ENCODE measurements around the gene SH2D4B. TPM values are rescaled to one million over a fixed set of nuclear protein-coding genes. Genes with fewer than 3 reads are reported as not detected.

Gene SH2D4B
- total and polyA plus RNA-seq, 8 donors = 0.03 to 0.18 TPM; not detected in 6

DNA sequence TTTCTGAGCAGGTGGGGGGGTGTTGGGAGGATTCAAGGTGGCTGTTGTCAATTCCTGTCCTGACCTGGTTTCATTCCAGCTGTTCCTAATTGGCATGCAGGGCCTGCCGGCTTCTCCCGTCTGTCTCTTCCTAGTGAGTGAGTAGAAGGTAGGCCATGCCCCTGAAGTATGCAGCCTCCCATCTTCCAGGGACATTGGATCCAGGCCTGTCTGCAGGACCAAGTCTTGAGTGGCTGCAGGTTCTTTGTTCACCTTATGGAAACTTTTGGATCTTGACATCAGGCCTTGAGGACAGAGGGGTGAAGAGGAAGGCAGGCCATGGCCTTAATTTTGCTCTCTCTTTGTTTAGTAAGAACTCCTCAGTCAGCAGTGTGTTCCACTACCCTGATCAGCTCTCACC, 131.8 kb downstream of the SH2D4B start:
- peaks cover 0 to 2% (median 0%) of the 10 kb centered on the region in 4 donors for H3K4me1 ChIP-seq
- no peaks in the 10 kb centered on the region for H3K9me3 ChIP-seq
- no peak for TF ChIP-seq POLR2AphosphoS5 (IDR thresholded peaks at IDR 0.05)
- intact Hi-C loops (cut with DNase I; ENCODE audit: low total_unique reads) = no loop called here
- no peaks in the 10 kb centered on the region for H3K27me3 ChIP-seq
- DNase-seq = no peak
- 87 to 96% (median 94%) methylated on average over 2 of the region's 2 CpGs for WGBS, 5 donors
- H3K4me3 ChIP-seq = no peak overlapping the region
- no peak overlapping the region for H3K27ac ChIP-seq
- H3K36me3 ChIP-seq = no peaks in the 10 kb centered on the region

DNA sequence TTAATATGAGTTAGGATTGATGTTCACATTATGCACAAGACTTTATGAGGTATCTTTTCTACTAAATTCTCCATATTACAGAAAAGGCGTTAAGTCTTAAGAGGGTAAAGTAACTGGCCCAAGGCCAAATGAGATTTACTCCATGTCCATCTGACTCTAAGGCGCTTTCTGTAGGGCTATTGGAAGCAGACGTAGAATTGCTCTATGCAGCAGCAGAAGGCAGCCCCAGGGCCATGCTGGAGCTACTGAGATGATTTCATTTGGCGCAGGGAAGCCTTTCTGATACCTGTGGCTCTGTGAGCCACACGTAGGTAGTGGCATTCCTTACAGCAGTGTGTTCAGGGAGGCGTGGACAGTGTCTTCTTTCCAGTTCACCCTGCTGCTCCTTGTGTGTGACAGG, 133.1 kb downstream of the SH2D4B start:
- intact Hi-C loops (cut with DNase I; ENCODE audit: low total_unique reads) = no loop called here
- H3K4me3 ChIP-seq = no peak overlapping the region
- H3K27ac ChIP-seq = no peak overlapping the region
- no peaks in the 10 kb centered on the region for H3K27me3 ChIP-seq
- TF ChIP-seq POLR2A (IDR thresholded peaks at IDR 0.05) = no peak
- TF ChIP-seq, protein P1, sequence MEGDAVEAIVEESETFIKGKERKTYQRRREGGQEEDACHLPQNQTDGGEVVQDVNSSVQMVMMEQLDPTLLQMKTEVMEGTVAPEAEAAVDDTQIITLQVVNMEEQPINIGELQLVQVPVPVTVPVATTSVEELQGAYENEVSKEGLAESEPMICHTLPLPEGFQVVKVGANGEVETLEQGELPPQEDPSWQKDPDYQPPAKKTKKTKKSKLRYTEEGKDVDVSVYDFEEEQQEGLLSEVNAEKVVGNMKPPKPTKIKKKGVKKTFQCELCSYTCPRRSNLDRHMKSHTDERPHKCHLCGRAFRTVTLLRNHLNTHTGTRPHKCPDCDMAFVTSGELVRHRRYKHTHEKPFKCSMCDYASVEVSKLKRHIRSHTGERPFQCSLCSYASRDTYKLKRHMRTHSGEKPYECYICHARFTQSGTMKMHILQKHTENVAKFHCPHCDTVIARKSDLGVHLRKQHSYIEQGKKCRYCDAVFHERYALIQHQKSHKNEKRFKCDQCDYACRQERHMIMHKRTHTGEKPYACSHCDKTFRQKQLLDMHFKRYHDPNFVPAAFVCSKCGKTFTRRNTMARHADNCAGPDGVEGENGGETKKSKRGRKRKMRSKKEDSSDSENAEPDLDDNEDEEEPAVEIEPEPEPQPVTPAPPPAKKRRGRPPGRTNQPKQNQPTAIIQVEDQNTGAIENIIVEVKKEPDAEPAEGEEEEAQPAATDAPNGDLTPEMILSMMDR (IDR thresholded peaks at IDR 0.05) = no peak
- TF ChIP-seq POLR2AphosphoS5 (IDR thresholded peaks at IDR 0.05) = no peak
- TF ChIP-seq EP300 (IDR thresholded peaks at IDR 0.05) = no peak
- no peak for DNase-seq
- WGBS, 5 donors = 84 to 90% (median 89%) methylated on average over 6 of the region's 6 CpGs
- no peaks in the 10 kb centered on the region for H3K4me1 ChIP-seq
- no peaks in the 10 kb centered on the region for H3K9me3 ChIP-seq
- H3K36me3 ChIP-seq = no peaks in the 10 kb centered on the region

DNA sequence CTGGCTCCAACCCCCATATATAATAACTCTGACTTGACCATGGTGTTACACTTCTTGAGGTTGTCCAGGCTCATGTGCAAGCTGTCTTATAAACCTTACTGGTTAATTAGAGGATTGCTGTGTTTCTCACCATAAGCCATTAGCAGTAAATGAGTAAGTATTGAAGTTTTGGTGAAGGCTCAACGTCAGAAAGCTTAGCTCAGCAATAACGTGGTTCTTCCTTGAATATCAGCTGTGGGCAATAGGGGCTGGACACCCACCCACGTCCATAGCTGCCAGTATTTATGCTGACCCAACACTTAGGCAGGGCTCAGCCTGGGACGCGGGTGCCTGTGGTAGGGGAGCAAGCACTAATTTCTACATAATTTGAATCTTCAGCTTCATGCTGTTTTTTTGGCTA, 134.1 kb downstream of the SH2D4B start:
- Histone ChIP-seq H3K27ac (no peak overlapping the region), H3K4me3 (no peak overlapping the region), H3K27me3 (no peaks in the 10 kb centered on the region), H3K9me3 (no peaks in the 10 kb centered on the region), H3K4me1 (no peaks in the 10 kb centered on the region), H3K36me3 (no peaks in the 10 kb centered on the region)
- no peak for TF ChIP-seq EP300 (IDR thresholded peaks at IDR 0.05)
- no peak for TF ChIP-seq POLR2AphosphoS5 (IDR thresholded peaks at IDR 0.05)
- no peak for TF ChIP-seq POLR2A (IDR thresholded peaks at IDR 0.05)
- TF ChIP-seq, protein P1 (IDR thresholded peaks at IDR 0.05) = no peak
- 79 to 93% (median 81%) methylated on average over 5 of the region's 5 CpGs for WGBS, 5 donors
- no peak for DNase-seq
- intact Hi-C loops (cut with DNase I; ENCODE audit: low total_unique reads) = no loop called here

DNA sequence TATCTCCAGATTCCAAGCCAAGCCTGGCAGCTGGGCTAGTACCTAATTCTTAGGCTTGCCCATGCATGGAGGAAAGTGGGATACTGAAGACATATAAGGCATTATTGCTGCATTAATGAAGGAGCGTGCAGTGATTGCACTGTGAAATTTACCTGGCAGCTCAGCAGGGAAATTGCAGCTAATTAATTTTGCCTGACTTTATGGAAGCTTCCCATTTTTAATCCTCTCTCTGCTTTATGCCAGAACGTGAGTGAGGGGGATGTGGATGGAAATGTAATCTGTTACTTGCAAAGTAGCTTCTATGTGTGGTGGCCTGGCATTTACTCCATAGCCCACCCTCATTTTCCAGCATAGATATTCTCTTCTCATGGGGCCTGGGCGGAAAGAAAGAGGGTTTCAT, 134.9 kb downstream of the SH2D4B start:
- no peak for TF ChIP-seq EP300 (IDR thresholded peaks at IDR 0.05)
- no peak for TF ChIP-seq POLR2A (IDR thresholded peaks at IDR 0.05)
- TF ChIP-seq POLR2AphosphoS5 (IDR thresholded peaks at IDR 0.05) = no peak
- WGBS, 5 donors = 75 to 88% (median 80%) methylated on average over 3 of the region's 3 CpGs
- H3K27me3 ChIP-seq = no peaks in the 10 kb centered on the region
- no peaks in the 10 kb centered on the region for H3K36me3 ChIP-seq
- no peak overlapping the region for H3K27ac ChIP-seq
- H3K9me3 ChIP-seq = no peaks in the 10 kb centered on the region
- H3K4me3 ChIP-seq = no peak overlapping the region
- no peaks in the 10 kb centered on the region for H3K4me1 ChIP-seq
- DNase-seq = no peak
- intact Hi-C loops (cut with DNase I; ENCODE audit: low total_unique reads) = no loop called here

DNA sequence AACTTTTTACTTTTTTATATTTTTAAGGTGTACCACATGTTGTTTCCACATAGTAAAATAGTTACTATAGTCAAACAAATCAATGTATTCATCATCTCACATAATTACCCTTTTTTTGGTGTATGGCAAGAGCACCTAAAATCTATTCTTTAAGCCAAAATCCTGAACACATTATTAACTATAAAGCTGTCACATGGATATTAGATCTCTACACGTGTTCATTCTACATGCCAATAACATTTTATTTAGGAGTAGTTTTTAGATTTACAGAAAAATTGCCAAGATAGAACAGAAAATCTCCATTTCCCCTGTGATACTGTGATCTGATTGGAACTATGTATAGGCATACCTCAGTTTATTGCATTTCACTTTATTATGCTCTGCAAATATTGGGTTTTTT, 137.1 kb downstream of the SH2D4B start:
- TF ChIP-seq, protein P1 (IDR thresholded peaks at IDR 0.05) = no peak
- H3K27me3 ChIP-seq = no peaks in the 10 kb centered on the region
- no peaks in the 10 kb centered on the region for H3K36me3 ChIP-seq
- intact Hi-C loops (cut with DNase I; ENCODE audit: low total_unique reads) = no loop called here
- H3K9me3 ChIP-seq = no peaks in the 10 kb centered on the region
- 50 to 79% (median 72%) methylated on average over 1 of the region's 1 CpG for WGBS, 5 donors
- H3K4me1 ChIP-seq = no peaks in the 10 kb centered on the region
- DNase-seq = no peak
- H3K4me3 ChIP-seq = no peak overlapping the region
- H3K27ac ChIP-seq = no peak overlapping the region
